Measurements from ENCODE around the gene PEPD. TPM values are rescaled to one million over a fixed set of nuclear protein-coding genes. Genes with fewer than 3 reads are reported as not detected.
A peak's percentile ranks its signal among the peaks of the same experiment; 100 is the strongest.

Gene PEPD
- total RNA-seq, 4 donors from 2014 or later, result 79.8 to 122 (median 94.8) TPM

GRCh38 chr19:33390101-33390907, 131.3 kb downstream of the PEPD start:
- TF ChIP-seq POLR2A (IDR thresholded peaks at IDR 0.05) (no peak), EP300 (IDR thresholded peaks at IDR 0.05) (peak; percentile 10 to 74)
- peak; percentile 51 to 57 for DNase-seq (ENCODE audit: low spot score in 2 of 2)
- peak overlapping the region; percentile 23 to 89 (median 80) for H3K27ac ChIP-seq
- no peaks in the 10 kb centered on the region for H3K9me3 ChIP-seq
- no peaks in the 10 kb centered on the region for H3K27me3 ChIP-seq
- H3K36me3 ChIP-seq, result peaks cover 0 to 28% (median 0%) of the 10 kb centered on the region in 3 donors
- H3K4me3 ChIP-seq, result no peak overlapping the region
- 15 to 18% methylated on average over 12 of the region's 19 CpGs for WGBS, 2 donors
- H3K4me1 ChIP-seq, result peaks cover 0 to 77% (median 73%) of the 10 kb centered on the region in 4 donors

GRCh38 chr19:33389421-33390100, 132.0 kb downstream of the PEPD start:
- WGBS, 2 donors, result 42 to 46% methylated on average over 22 of the region's 22 CpGs
- peak in 1 of 2 donors; percentile 12 for DNase-seq (ENCODE audit: low spot score in 2 of 2)
- Histone ChIP-seq H3K4me1 (peaks cover 0 to 72% (median 66%) of the 10 kb centered on the region in 4 donors), H3K4me3 (no peak overlapping the region), H3K9me3 (no peaks in the 10 kb centered on the region), H3K27me3 (no peaks in the 10 kb centered on the region), H3K27ac (peak overlapping the region; percentile 23 to 89 (median 80)), H3K36me3 (peaks cover 0 to 31% (median 0%) of the 10 kb centered on the region in 3 donors)
- TF ChIP-seq CTCF (IDR thresholded peaks at IDR 0.05) (no peak), POLR2A (IDR thresholded peaks at IDR 0.05) (no peak), EP300 (IDR thresholded peaks at IDR 0.05) (no peak)

GRCh38 chr19:33388725-33389420, 132.7 kb downstream of the PEPD start:
- H3K4me1 ChIP-seq, result peaks cover 0 to 68% (median 59%) of the 10 kb centered on the region in 4 donors
- TF ChIP-seq EP300 (IDR thresholded peaks at IDR 0.05) (peak in 1 of 2 donors; percentile 27), CTCF (IDR thresholded peaks at IDR 0.05) (no peak)
- peak overlapping the region; percentile 23 to 89 (median 80) for H3K27ac ChIP-seq
- WGBS, 2 donors, result 60 to 66% methylated on average over 9 to 24 of the region's 28 CpGs
- peaks cover 0 to 35% (median 0%) of the 10 kb centered on the region in 3 donors for H3K36me3 ChIP-seq
- no peaks in the 10 kb centered on the region for H3K27me3 ChIP-seq
- no peak for DNase-seq (ENCODE audit: low spot score in 2 of 2)
- H3K4me3 ChIP-seq, result no peak overlapping the region
- H3K9me3 ChIP-seq, result no peaks in the 10 kb centered on the region

- no peak for DNase-seq (ENCODE audit: low spot score in 2 of 2)
- H3K9me3 ChIP-seq, result no peaks in the 10 kb centered on the region
- H3K27me3 ChIP-seq, result no peaks in the 10 kb centered on the region
- peak overlapping the region in 3 of 4 donors; percentile 73 to 89 (median 88) for H3K27ac ChIP-seq
- H3K4me3 ChIP-seq, result no peak overlapping the region
- TF ChIP-seq EP300 (IDR thresholded peaks at IDR 0.05), result no peak
- H3K36me3 ChIP-seq, result peaks cover 0 to 39% (median 0%) of the 10 kb centered on the region in 3 donors
- peaks cover 0 to 63% (median 53%) of the 10 kb centered on the region in 4 donors for H3K4me1 ChIP-seq
- 73% methylated on average over 10 to 12 of the region's 13 CpGs for WGBS, 2 donors
Observed at GRCh38 chr19:33388231-33388724, 133.3 kb downstream of the PEPD start.

GRCh38 chr19:33387351-33388230, 134.0 kb downstream of the PEPD start:
- DNase-seq (ENCODE audit: low spot score in 2 of 2), result no peak
- WGBS, 2 donors, result 93 to 97% methylated on average over 23 to 30 of the region's 39 CpGs

More at GRCh38 chr19:33387351-33388230, 134.0 kb downstream of the PEPD start:
- no peak for TF ChIP-seq CTCF (IDR thresholded peaks at IDR 0.05)
- no peak for TF ChIP-seq EP300 (IDR thresholded peaks at IDR 0.05)
- no peak for TF ChIP-seq POLR2A (IDR thresholded peaks at IDR 0.05)
- H3K36me3 ChIP-seq, result peaks cover 0 to 39% (median 0%) of the 10 kb centered on the region in 3 donors
- no peak overlapping the region for H3K4me3 ChIP-seq
- H3K27me3 ChIP-seq, result no peaks in the 10 kb centered on the region
- H3K9me3 ChIP-seq, result no peaks in the 10 kb centered on the region
- peak overlapping the region in 1 of 4 donors; percentile 88 for H3K27ac ChIP-seq
- H3K4me1 ChIP-seq, result peaks cover 0 to 56% (median 46%) of the 10 kb centered on the region in 4 donors

Data from tibial nerve (tissue), 4 donors.